ENCODE data around the gene ABRACL.

Gene ABRACL

GRCh38 chr6:139058029-139058428 is 29.5 kb downstream of the ABRACL start:
- DNase-seq: no peak

GRCh38 chr6:139060332-139060731 is 31.8 kb downstream of the ABRACL start:
- DNase-seq: no peak

GRCh38 chr6:139062932-139063646 is 34.5 kb downstream of the ABRACL start:
- no peak for DNase-seq

DNA sequence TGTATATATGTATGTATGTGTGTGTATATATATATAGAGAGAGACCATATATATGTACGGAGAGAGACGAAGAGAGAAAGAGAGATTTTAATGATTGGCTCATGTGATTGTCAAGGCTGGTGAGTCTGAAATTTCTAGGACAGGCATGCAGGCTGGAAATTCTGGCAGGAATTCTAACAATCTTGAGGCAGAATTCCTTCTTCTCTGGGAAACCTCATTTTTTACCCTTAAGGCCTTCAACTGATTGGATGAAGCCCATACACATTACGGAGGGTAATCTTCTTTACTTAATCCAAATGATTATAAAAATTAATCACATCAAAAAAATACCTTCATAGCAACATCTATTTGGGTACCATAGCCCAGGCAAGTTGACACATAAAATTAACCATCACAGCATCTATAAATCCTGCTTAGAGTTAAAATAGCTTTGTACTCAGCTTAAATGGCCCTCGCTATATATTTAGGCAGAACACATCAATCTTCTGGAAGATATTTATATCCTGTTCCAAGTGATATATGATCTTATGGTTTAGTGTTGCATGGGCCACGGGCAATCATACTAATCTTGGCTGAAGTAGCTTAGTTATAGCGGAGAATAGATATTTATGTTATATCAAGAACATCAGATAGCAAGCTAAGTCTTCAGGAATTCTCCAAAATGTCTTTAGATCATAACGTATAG is 36.6 kb downstream of the ABRACL start:
- no peak for DNase-seq

GRCh38 chr6:139066080-139066479 is 37.5 kb downstream of the ABRACL start:
- DNase-seq: no peak

- no peak for DNase-seq
These were observed 40.3 kb downstream of the ABRACL start for GRCh38 chr6:139068846-139069245.

DNA sequence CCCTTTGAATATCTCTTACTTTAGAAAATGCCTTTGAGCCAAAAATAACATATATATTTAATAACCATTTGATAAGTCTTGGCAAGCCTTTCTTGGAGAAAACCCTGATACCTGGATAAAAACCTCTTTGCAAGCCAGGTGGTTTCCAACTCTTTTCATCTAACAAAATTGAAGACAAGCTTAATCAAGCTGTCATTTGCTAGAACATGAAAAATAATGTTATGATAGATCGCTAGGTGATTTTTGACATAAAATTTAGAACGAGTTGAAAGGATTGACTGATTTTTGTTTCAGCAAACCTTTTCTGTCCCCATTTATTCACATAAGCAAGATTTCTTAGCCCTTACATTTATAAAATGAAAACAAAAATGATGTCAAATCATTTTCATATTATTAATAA is 44.6 kb downstream of the ABRACL start:
- DNase-seq: no peak

DNA sequence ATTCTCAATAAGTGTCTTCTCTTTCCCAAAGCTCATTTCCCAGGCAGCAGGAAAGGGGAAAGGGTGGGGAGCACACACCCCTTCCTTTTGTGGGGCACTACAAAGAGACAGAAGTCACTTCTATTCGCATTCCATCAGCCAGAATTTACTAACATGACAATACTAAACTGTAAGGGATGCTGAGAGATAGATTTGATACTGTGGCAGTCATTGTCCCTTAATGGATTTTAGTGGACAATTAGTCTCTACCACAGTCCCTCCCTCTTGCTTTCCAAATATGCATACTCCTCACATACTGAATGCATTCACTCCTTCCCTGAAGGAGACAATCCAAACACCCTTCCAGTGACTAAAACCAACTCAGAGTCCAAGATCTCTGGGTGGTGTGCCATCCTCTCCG is 50.5 kb downstream of the ABRACL start:
- DNase-seq: no peak

- no peak for DNase-seq
These were observed 51.8 kb downstream of the ABRACL start for GRCh38 chr6:139080255-139080920.

DNA sequence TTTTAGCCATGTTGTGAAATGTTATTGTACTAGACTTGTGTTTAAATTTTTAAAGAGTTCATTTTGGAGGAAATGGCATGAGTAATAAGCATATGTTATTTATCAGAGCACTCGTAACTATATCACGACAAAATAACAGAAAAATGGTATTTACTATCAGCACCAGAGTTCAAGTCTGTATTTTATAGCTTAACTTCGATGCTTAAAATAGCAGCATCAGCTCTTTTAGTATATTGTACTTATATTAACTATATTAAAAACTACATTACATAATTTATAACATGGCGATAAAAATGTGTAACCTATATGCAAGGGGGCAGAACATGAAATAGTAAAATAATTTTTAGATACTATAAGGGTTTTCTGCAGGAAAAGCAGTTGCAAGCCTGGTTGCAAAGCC is 52.9 kb downstream of the ABRACL start:
- DNase-seq: no peak

GRCh38 chr6:139082370-139082769 is 53.8 kb downstream of the ABRACL start:
- no peak for DNase-seq

DNA sequence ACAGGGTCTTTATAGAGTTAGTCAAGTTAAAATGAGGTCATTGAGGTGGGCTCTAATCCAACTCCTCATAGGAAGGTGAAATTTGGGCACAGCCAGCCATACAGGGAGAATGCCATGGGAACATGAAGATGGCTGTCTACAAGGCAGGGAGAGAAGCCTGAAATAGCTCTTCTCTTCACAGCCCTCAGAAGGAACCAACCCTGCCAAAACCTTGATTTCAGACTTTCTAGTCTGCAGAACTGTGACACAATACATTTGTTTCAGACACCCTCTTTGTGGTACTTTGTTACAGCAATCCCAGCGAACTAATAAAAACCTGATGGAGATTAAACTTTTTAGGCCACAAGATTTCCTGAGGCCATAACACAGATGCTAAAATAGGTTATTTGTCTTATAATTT is 63.3 kb downstream of the ABRACL start:
- DNase-seq: no peak
